Ovary (tissue), 3 donors: ENCODE measurements around the gene INPP5A.
"Not testable (repeated sequence)": the region's sequence is repeated elsewhere in the genome, so short reads cannot be mapped to it uniquely, and the experiment has no call there.

Source experiments
- CTCF ChIP-seq, 3 donors: fragments of 450-650 bp in 2 of 3; fragments of 200-600 bp in 1 of 3; IDR thresholded peaks; one replicate each; pipeline versions ENCODE4 v1.5.1 to v1.8.0; 2016 to 2022; ENCODE audit warnings: antibody characterized with exemption in 3 of 3, mild to moderate bottlenecking in 1 of 3
- EP300 ChIP-seq: sonication (generic); formaldehyde crosslinking; IDR thresholded peaks from one replicate; pipeline ENCODE4 v1.6.1; 2017; ENCODE audit warnings: antibody characterized with exemption
- POLR2A ChIP-seq: fragments of 450-650 bp; IDR thresholded peaks from one replicate; pipeline ENCODE4 v1.6.1; 2017; ENCODE audit warnings: antibody characterized with exemption, mild to moderate bottlenecking, moderate library complexity
- donor health status: DM: no; HTN: no; CAD: no.

- TF ChIP-seq POLR2A; CTCF (IDR thresholded peaks at IDR 0.05); EP300: not testable (repeated sequence)
Measured at GRCh38 chr10:132552635-132553034, 15.0 kb downstream of the INPP5A start.
